GM12878 (cell line): ENCODE data around the gene AKT1S1. TPM values are rescaled to one million over a fixed set of nuclear protein-coding genes. Genes with fewer than 3 reads are reported as not detected.

Source experiments
- ATAC-seq: fragments of 200-7000 bp; cut with Tn5 transposase; 3 replicates; pipeline ENCODE4 v1.9.1; 2020; ENCODE audit warnings: mild to moderate bottlenecking, moderate library complexity
- BruUV-seq: library from RNA; stranded (reverse); fragments of 400-500 nt; replicated peaks from 2 replicates; lab custom pipeline; 2021; lab: Mats Ljungman, UMichigan
- CTCF ChIA-PET: fragments of 300-600 bp; sonication (Branson Sonifier 250); formaldehyde crosslinking; extraction: SDS; loops from one replicate; lab custom pipeline; 2021; ENCODE audit warnings: inconsistent platforms; lab: Yijun Ruan, JAX
- POLR2A ChIA-PET: fragments of 350-600 bp; formaldehyde crosslinking; extraction: SDS; loops from one replicate; lab custom pipeline; 2021; ENCODE audit warnings: inconsistent platforms; lab: Charles Lee
- RAD21 ChIA-PET: fragments of 300-600 bp; sonication (Branson Sonifier 250); formaldehyde crosslinking; loops from one replicate; lab custom pipeline; 2023; ENCODE audit warnings: antibody characterized with exemption; ENCODE audit not compliant: unreplicated experiment; lab: Charles Lee
- SMC1A ChIA-PET: fragments of 300-600 bp; sonication (Branson Sonifier 250); formaldehyde crosslinking; loops from one replicate; lab custom pipeline; 2023; ENCODE audit not compliant: unreplicated experiment, uncharacterized antibody; lab: Charles Lee
- DNase-seq: peaks from one replicate; pipeline ENCODE4 v3.0.0-alpha.2; 2011; ENCODE audit warnings: low read depth, low spot score
- FAIRE-seq: peaks from 3 replicates; lab custom pipeline; 2011; peaks lifted over from hg19 to GRCh38; lab: Jason Lieb, UNC
- H2AFZ ChIP-seq: 2 replicates; pipeline ENCODE4 v1.6.0; 2011; ENCODE audit warnings: low read depth, low read length, control low read depth; ENCODE audit not compliant: control insufficient read depth
- H3K27ac ChIP-seq: 2 replicates; pipeline ENCODE4 v1.5.1; 2011; ENCODE audit warnings: control low read depth; ENCODE audit not compliant: control insufficient read depth, insufficient read depth
- H3K27me3 ChIP-seq, 2 experiments: replicated peaks in 1 of 2; 2 replicates each; pipeline versions ENCODE4 v1.6.0 to v1.6.1; 2011; ENCODE audit warnings: low read length in 1 of 2; ENCODE audit not compliant: control insufficient read depth in 2 of 2, insufficient read depth in 2 of 2
- H3K36me3 ChIP-seq, 2 experiments: 2 replicates each; pipeline ENCODE4 v1.5.1; 2011; ENCODE audit warnings: low read length in 1 of 2; ENCODE audit not compliant: control insufficient read depth in 2 of 2, insufficient read depth in 2 of 2
- H3K4me1 ChIP-seq: 2 replicates; pipeline ENCODE4 v1.6.1; 2011; ENCODE audit warnings: mild to moderate bottlenecking, low read length, moderate library complexity, mixed read lengths; ENCODE audit not compliant: control insufficient read depth, insufficient read depth
- H3K4me2 ChIP-seq: 2 replicates; pipeline ENCODE4 v1.6.0; 2011; ENCODE audit warnings: control low read depth; ENCODE audit not compliant: control insufficient read depth, insufficient read depth
- H3K4me3 ChIP-seq: fragments of 200-600 bp; sonication (generic); 2 replicates; pipeline ENCODE4 v1.5.1; 2016
- H3K79me2 ChIP-seq: 2 replicates; pipeline ENCODE4 v1.6.0; 2011; ENCODE audit warnings: low read length; ENCODE audit not compliant: control insufficient read depth, insufficient read depth
- H3K9ac ChIP-seq: 2 replicates; pipeline ENCODE4 v1.8.0; 2011; ENCODE audit warnings: low read length, control low read depth, mixed read lengths; ENCODE audit not compliant: control insufficient read depth, insufficient read depth
- H3K9me3 ChIP-seq: replicated peaks from 3 replicates; pipeline ENCODE4 v1.5.1; 2011; ENCODE audit warnings: mild to moderate bottlenecking, low read length; ENCODE audit not compliant: control insufficient read depth, insufficient read depth
- H4K20me1 ChIP-seq: 2 replicates; pipeline ENCODE4 v1.6.0; 2011; ENCODE audit not compliant: control insufficient read depth, insufficient read depth
- BHLHE40 ChIP-seq, 2 experiments: fragments of 450-650 bp in 1 of 2; IDR thresholded peaks; 2 replicates each; pipeline ENCODE4 v1.6.1; 2011 to 2017; ENCODE audit warnings: low read depth in 2 of 2, borderline replicate concordance in 1 of 2, improper control_type of control experiment in 1 of 2, low read length in 1 of 2, mild to moderate bottlenecking in 1 of 2
- BMI1 ChIP-seq: fragments of 450-650 bp; IDR thresholded peaks from 2 replicates; pipeline ENCODE4 v1.6.1; 2016; ENCODE audit warnings: mild to moderate bottlenecking, moderate library complexity, borderline replicate concordance
- CBFB ChIP-seq: IDR thresholded peaks from 2 replicates; pipeline ENCODE4 v1.6.1; 2016; ENCODE audit warnings: antibody characterized with exemption, low read depth
- CHD2 ChIP-seq: IDR thresholded peaks from 2 replicates; pipeline ENCODE4 v1.6.1; 2011; ENCODE audit warnings: low read depth, low read length, improper control_type of control experiment, borderline replicate concordance
- CREB1 ChIP-seq: IDR thresholded peaks from 2 replicates; pipeline ENCODE4 v1.6.1; 2012; ENCODE audit warnings: low read depth, mild to moderate bottlenecking, inconsistent platforms
- GABPA ChIP-seq: IDR thresholded peaks from 2 replicates; pipeline ENCODE4 v1.6.1; 2014; ENCODE audit warnings: antibody characterized with exemption, low read depth, mild to moderate bottlenecking, inconsistent platforms
- JUND ChIP-seq: IDR thresholded peaks from 2 replicates; pipeline ENCODE4 v1.6.1; 2012; ENCODE audit warnings: low read depth, mild to moderate bottlenecking, low read length, improper control_type of control experiment, moderate library complexity
- MYC ChIP-seq: IDR thresholded peaks from 2 replicates; pipeline ENCODE4 v1.6.1; 2011; ENCODE audit warnings: mild to moderate bottlenecking, low read length, moderate library complexity, inconsistent platforms; ENCODE audit not compliant: insufficient read depth, insufficient replicate concordance, insufficient read length, severe bottlenecking
- NR2C2 ChIP-seq: IDR thresholded peaks from 2 replicates; pipeline ENCODE4 v1.6.1; 2011; ENCODE audit warnings: borderline replicate concordance, low read depth; ENCODE audit not compliant: control insufficient read depth, insufficient read length
- PAX5 ChIP-seq: IDR thresholded peaks from 2 replicates; pipeline ENCODE4 v1.6.1; 2011; ENCODE audit warnings: low read depth, low read length, borderline replicate concordance
- SMARCA5 ChIP-seq: fragments of 450-650 bp; IDR thresholded peaks from 2 replicates; pipeline ENCODE4 v1.6.1; 2017; ENCODE audit warnings: mild to moderate bottlenecking
- TARDBP ChIP-seq: IDR thresholded peaks from 2 replicates; pipeline ENCODE4 v1.6.1; 2016; ENCODE audit warnings: borderline replicate concordance
- ZNF384 ChIP-seq: IDR thresholded peaks from 2 replicates; pipeline ENCODE4 v1.6.1; 2012; ENCODE audit warnings: low read depth, mild to moderate bottlenecking, low read length, improper control_type of control experiment, borderline replicate concordance
- ZNF622 ChIP-seq: fragments of 450-650 bp; IDR thresholded peaks from 2 replicates; pipeline ENCODE4 v1.6.1; 2017; ENCODE audit warnings: mild to moderate bottlenecking, inconsistent platforms
- WGBS: methylation state at CpG from one replicate; pipeline ENCODE4 v1.1.6; 2016; ENCODE audit warnings: low lambda C conversion rate; ENCODE audit not compliant: insufficient replicate concordance, insufficient coverage; ENCODE audit errors: missing lambda C conversion rate; 5-methylcytosine and 5-hydroxymethylcytosine counted together
- in situ Hi-C: fragments of 300-500 bp; cut with MboI; formaldehyde crosslinking; loops from 9 replicates; pipeline ENCODE4 v1.14.3; 2018; ENCODE audit warnings: mixed read lengths
- intact Hi-C: fragments of 100-400 bp; cut with micrococcal nuclease; formaldehyde crosslinking; loops from one replicate; pipeline ENCODE4 v1.14.2; 2022; ENCODE audit not compliant: unreplicated experiment
- polyA plus RNA-seq, 11 experiments: library from polyadenylated mRNA; depleted of rRNA in 4 of 11; unstranded in 6 of 11; stranded (reverse) in 5 of 11; fragments of >200 nt; fragmentation: Nextera tagmentation in 4 of 11; fragmentation: Illumina TruSeq in 1 of 11; extraction: Ambion mirVana in 4 of 11; extraction: Trizol in 1 of 11; gene quantifications; 1 replicate in 1 of 11; 2 replicates in 10 of 11; pipeline versions ENCODE4 v1.2.1 to v1.2.3, GENCODE V29; 2011 to 2016; ENCODE audit warnings: inconsistent platforms in 2 of 11, missing spikeins in 2 of 11, low read depth in 1 of 11
- total RNA-seq, 4 experiments: library from RNA; depleted of rRNA in 3 of 4; stranded (reverse); fragments of >200 nt in 3 of 4; fragmentation: Illumina TruSeq in 1 of 4; extraction: Trizol in 1 of 4; gene quantifications; 2 replicates each; pipeline versions ENCODE4 v1.2.1 to v1.2.3, GENCODE V29; 2013 to 2021
- TF ChIP-seq, protein P1 (sequence below), 3 experiments: IDR thresholded peaks in 2 of 3; conservative IDR thresholded peaks in 1 of 3; 2 replicates each; pipeline ENCODE4 v1.5.1; 2011; ENCODE audit warnings: low read depth in 3 of 3, low read length in 3 of 3, mild to moderate bottlenecking in 3 of 3, control low read depth in 2 of 3, moderate library complexity in 2 of 3, inconsistent platforms in 1 of 3, mixed read lengths in 1 of 3; ENCODE audit not compliant: control insufficient read depth in 2 of 3, insufficient read depth in 1 of 3; ENCODE audit errors: extremely low read depth in 1 of 3
- TF ChIP-seq, protein P2 (sequence below): fragments of 450-650 bp; IDR thresholded peaks from 2 replicates; pipeline ENCODE4 v1.6.1; 2018; ENCODE audit warnings: mild to moderate bottlenecking, low read depth, moderate library complexity; ENCODE audit not compliant: partially characterized antibody

The AKT1S1 gene
- total and polyA plus RNA-seq, 10 of the 15 experiments (the other 5 are each of a cell fraction or from before 2014, with no cell fraction given), result 0.43 to 23.0 (median 12.3) TPM

DNA sequence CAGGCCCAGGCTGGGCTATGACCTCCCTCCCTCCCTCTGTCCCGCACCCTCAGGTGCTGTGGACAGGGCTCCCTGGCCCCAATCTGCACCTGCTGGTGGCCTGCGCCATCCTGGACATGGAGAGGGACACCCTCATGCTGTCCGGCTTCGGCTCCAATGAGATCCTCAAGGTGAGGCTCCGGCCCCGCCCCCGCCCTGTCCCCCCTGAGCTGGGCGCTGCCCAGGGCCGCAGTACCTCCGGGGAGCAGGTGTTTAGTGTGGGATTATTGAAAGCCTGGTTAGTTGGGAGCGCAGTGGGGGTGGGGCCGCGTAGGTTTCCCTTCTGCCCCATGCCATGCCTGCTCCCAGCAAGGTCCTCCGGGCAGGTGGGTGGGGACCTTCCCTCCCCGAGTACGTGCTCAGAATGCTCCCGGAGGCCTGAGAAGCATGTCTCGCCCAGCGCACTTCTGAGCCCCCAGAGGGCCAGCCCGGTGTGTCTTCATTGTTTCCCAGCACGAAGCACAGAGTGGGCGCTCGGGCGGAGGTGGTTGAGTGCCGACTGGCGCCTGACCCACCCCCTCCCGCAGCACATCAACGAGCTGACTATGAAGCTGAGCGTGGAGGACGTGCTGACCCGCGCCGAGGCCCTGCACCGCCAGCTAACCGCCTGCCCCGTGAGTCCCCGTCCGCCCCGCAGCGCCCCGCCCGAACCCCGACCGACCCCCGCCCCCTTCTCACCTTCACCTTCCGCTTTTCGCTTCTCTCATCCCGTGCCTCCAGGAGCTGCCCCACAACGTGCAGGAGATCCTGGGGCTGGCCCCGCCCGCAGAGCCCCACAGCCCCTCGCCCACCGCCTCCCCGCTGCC is 10.7 kb upstream of the AKT1S1 start:
- no peak overlapping the region for H3K4me3 ChIP-seq
- no peaks in the 10 kb centered on the region; the same call in 2 of the 3 replicates for H3K9me3 ChIP-seq
- peak; percentile 35 for ATAC-seq
- in situ Hi-C loops (loop anchor here (25.0 kb wide), 1 partner anchor 1251 kb away; the partner anchor contains the start of genes CA11 and DBP), intact Hi-C loops (no loop called here)
- peaks cover 22% of the 10 kb centered on the region for H3K4me1 ChIP-seq
- H3K79me2 ChIP-seq, result peaks cover 13% of the 10 kb centered on the region
- 18% methylated on average over 28 of the region's 54 CpGs for whole genome bisulfite sequencing
- CTCF ChIA-PET, result interaction anchor here (0.8 to 0.9 kb wide), 2 partner anchors 8 to 50 kb away, joined by 3 read pairs; no protein-coding TSS in a partner anchor
- SMC1A ChIA-PET, result interaction anchor here (1.3 to 3.1 kb wide), 3 partner anchors 18 to 41 kb away, joined by 5 to 15 read pairs (median 6); partner anchors contain the start of genes ATF5 and NUP62
- H3K36me3 ChIP-seq, result peaks cover 5 to 15% of the 10 kb centered on the region in 2 experiments; a peak in 3 of 4 replicates
- no peak for DNase-seq
- H3K27ac ChIP-seq, result no peak overlapping the region
- H3K9ac ChIP-seq, result no peak overlapping the region
- POLR2A ChIA-PET, result interaction anchor here (0.9 to 3.6 kb wide), 9 partner anchors 8 to 121 kb away, joined by 3 to 33 read pairs (median 9); partner anchors contain the start of genes AKT1S1, AP2A1, ATF5 and IL4I1
- RAD21 ChIA-PET, result interaction anchor here (0.6 to 2.4 kb wide), 8 partner anchors 9 to 224 kb away, joined by 3 to 9 read pairs (median 3); partner anchors contain the start of genes ATF5 and IL4I1
- no peaks in the 10 kb centered on the region for H3K27me3 ChIP-seq
- H3K4me2 ChIP-seq, result peak overlapping the region; percentile 33; the same call in 1 of the 2 replicates
- no TSS peak for BruUV-seq
- H4K20me1 ChIP-seq, result no peaks in the 10 kb centered on the region
- FAIRE-seq, result no peak
- H2AFZ ChIP-seq, result no peak overlapping the region
- TF ChIP-seq ZNF384, result no peak
- TF ChIP-seq, protein P1, sequence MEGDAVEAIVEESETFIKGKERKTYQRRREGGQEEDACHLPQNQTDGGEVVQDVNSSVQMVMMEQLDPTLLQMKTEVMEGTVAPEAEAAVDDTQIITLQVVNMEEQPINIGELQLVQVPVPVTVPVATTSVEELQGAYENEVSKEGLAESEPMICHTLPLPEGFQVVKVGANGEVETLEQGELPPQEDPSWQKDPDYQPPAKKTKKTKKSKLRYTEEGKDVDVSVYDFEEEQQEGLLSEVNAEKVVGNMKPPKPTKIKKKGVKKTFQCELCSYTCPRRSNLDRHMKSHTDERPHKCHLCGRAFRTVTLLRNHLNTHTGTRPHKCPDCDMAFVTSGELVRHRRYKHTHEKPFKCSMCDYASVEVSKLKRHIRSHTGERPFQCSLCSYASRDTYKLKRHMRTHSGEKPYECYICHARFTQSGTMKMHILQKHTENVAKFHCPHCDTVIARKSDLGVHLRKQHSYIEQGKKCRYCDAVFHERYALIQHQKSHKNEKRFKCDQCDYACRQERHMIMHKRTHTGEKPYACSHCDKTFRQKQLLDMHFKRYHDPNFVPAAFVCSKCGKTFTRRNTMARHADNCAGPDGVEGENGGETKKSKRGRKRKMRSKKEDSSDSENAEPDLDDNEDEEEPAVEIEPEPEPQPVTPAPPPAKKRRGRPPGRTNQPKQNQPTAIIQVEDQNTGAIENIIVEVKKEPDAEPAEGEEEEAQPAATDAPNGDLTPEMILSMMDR (IDR thresholded peaks at IDR 0.05 in 2 of 3, conservative IDR thresholded peaks at IDR 0.05 in 1 of 3; ENCODE audit: control insufficient read depth in 2 of 3, extremely low read depth in 1 of 3, insufficient read depth in 1 of 3, low read depth in 3 of 3, low read length in 3 of 3), result no peak
- no peak for TF ChIP-seq JUND
- peak; percentile 16; the same call in 1 of the 2 replicates for TF ChIP-seq SMARCA5
- no peak for TF ChIP-seq NR2C2
- no peak for TF ChIP-seq ZNF622
- TF ChIP-seq PAX5, result peak; percentile 28; the same call in 1 of the 2 replicates
- no peak for TF ChIP-seq MYC
- TF ChIP-seq BMI1, result no peak
- no peak for TF ChIP-seq TARDBP
- TF ChIP-seq, protein P2, sequence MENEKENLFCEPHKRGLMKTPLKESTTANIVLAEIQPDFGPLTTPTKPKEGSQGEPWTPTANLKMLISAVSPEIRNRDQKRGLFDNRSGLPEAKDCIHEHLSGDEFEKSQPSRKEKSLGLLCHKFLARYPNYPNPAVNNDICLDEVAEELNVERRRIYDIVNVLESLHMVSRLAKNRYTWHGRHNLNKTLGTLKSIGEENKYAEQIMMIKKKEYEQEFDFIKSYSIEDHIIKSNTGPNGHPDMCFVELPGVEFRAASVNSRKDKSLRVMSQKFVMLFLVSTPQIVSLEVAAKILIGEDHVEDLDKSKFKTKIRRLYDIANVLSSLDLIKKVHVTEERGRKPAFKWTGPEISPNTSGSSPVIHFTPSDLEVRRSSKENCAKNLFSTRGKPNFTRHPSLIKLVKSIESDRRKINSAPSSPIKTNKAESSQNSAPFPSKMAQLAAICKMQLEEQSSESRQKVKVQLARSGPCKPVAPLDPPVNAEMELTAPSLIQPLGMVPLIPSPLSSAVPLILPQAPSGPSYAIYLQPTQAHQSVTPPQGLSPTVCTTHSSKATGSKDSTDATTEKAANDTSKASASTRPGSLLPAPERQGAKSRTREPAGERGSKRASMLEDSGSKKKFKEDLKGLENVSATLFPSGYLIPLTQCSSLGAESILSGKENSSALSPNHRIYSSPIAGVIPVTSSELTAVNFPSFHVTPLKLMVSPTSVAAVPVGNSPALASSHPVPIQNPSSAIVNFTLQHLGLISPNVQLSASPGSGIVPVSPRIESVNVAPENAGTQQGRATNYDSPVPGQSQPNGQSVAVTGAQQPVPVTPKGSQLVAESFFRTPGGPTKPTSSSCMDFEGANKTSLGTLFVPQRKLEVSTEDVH, result no peak
- no peak for TF ChIP-seq CREB1
- TF ChIP-seq CHD2, result peak; percentile 28; the same call in 1 of the 2 replicates
- no peak for TF ChIP-seq CBFB
- peak in 1 of 2 experiments; percentile 77; a peak in 2 of 4 replicates for TF ChIP-seq BHLHE40 (IDR thresholded peaks at IDR 0.05; ENCODE audit: borderline replicate concordance in 1 of 2, low read depth in 2 of 2, low read length in 1 of 2)
- TF ChIP-seq GABPA, result no peak
